Midbrain (tissue), 1 donor: Measurements from ENCODE around the gene PSPC1.

Source experiments
- DNase-seq: peaks from one replicate; lab custom pipeline; 2025; lab: John Stamatoyannopoulos, UW

The PSPC1 gene

GRCh38 chr13:19673473-19674430 is 109.0 kb downstream of the PSPC1 start:
- DNase-seq = no peak

GRCh38 chr13:19672990-19673389 is 109.8 kb downstream of the PSPC1 start:
- DNase-seq = no peak

- no peak for DNase-seq
Measured at GRCh38 chr13:19670147-19670546, 112.6 kb downstream of the PSPC1 start.

GRCh38 chr13:19668778-19669177 is 114.0 kb downstream of the PSPC1 start:
- no peak for DNase-seq

- no peak for DNase-seq
Measured at GRCh38 chr13:19665427-19665859, 117.3 kb downstream of the PSPC1 start.

- DNase-seq = no peak
Measured at GRCh38 chr13:19664481-19665230, 118.1 kb downstream of the PSPC1 start.

- no peak for DNase-seq
Measured at GRCh38 chr13:19663416-19663979, 119.2 kb downstream of the PSPC1 start.

- no peak for DNase-seq
Measured at GRCh38 chr13:19661561-19661960, 121.2 kb downstream of the PSPC1 start.

GRCh38 chr13:19661126-19661525 is 121.6 kb downstream of the PSPC1 start:
- no peak for DNase-seq

- DNase-seq = no peak
Measured at GRCh38 chr13:19658831-19659230, 123.9 kb downstream of the PSPC1 start.

- no peak for DNase-seq
Measured at GRCh38 chr13:19657872-19658591, 124.7 kb downstream of the PSPC1 start.
